GM04504 (cell line): ENCODE results near the gene MCC.

Experiments
- DNase-seq: peaks from one replicate; pipeline ENCODE4 v3.0.0-alpha.2; 2012; ENCODE audit warnings: low read depth

The MCC gene

DNA sequence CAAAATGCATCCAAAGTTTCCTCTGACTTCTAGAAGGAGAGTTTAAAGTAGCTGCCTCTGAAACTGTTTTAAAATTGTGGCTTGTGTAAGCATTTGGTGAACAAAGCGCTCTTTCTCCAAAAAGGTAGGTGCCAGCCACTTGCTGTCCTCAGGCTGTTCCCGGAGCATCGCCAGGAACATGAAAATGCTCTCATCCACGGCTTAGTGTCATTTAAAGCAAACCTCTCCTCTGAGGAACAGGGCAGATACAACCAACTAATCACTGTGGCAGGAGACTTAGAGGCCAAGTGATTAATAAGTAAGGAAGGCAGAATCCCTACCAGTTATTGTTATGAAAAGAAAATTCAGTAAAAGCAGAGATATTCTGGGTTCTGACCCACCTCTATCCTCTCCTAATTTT, 346.1 kb downstream of the MCC start:
- DNase-seq: no peak

- DNase-seq: peak; percentile 73
Measured at GRCh38 chr5:113140837-113141671, 347.2 kb downstream of the MCC start.

DNA sequence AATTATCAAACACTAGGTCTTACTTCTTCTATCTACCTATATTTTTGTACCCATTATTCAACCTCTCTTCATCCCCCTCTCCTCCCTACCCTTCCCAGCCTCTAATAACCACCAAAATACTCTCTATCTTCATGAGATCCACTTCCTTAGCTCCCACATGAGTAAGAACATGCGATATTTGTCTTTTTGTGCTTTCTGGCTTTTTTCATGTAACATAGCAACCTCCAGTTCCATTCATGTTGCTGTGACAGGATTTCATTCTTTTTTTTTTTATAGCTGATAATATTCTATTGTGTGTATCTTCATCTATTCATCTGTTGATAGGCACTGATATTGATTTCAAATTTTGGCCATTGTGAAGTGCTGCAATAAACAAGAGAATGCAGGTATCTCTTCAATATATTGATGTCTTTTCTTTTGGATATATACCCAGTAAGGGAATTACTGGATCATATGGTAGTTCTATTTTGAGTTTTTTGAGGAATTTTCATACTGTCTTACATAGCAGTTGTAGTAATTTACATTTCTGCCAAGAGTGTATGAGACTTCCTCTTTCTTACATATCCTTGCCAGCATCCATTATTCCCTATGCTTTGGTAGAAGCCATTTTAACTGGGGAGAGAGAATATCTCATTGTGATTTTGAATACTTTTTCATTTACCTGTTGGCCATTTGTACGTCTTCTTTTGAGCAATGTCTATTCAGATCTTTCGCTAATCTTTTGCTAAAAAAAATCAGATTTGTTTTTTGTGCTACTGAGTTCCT, 354.9 kb downstream of the MCC start:
- DNase-seq: no peak

DNA sequence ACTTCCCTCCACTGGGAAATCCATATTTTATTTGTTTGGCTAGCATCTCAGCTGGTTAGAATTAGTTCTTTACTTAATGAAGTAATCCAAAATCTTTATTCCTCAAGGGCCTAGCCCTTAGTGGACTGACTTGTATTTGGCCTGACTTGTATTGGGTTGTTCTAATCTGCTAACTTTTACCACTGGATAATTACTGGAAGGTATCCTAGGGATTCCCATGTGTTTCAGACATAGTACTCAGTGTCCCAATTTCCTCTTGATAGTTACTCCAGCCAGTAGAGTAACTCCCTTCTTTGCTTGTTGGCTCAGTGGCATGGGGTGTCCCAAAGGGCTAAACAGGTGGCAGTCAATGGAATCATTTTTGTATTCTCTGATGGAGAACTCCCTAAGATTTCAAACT, 355.7 kb downstream of the MCC start:
- DNase-seq: no peak

- DNase-seq: no peak
Measured at GRCh38 chr5:113128641-113129330, 359.5 kb downstream of the MCC start.

GRCh38 chr5:113128082-113128481, 360.2 kb downstream of the MCC start:
- no peak for DNase-seq

DNA sequence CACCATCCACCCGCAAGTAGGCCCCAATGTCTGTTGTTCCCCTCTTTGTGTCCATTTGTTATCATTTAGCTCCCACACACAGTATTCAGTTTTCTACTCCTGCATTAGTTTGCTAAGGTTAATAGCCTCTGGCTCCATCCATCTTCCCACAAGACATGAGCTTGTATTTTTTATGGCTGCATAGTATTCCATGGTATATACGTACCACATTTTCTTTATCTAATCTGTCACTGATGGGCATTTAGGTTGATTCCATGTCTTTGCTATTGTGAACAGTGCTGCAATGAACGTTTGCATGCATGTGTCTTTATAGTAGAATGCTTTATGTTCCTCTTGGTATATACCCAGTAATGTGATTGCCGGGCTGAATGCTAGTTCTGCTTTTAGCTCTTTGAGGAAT, 361.2 kb downstream of the MCC start:
- no peak for DNase-seq

DNA sequence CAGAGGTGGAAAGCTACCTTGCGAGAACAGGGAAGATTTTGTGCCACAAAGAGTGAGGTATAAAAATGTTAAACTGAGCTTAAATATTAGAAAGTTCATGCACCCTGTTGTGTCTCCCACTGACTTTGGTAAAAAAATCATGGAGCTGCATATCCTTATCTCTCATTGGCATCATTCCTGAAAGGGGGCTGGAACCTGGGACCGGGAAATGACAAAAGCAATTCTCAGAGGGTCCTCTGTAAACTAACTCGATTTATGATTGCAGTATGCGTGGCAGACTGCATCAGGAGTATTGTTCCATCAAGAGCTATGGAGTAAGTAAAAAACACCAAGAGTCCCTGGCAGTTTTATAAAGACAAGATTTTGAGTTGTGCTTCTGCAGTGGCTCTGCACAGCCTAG, 362.9 kb downstream of the MCC start:
- no peak for DNase-seq

DNA sequence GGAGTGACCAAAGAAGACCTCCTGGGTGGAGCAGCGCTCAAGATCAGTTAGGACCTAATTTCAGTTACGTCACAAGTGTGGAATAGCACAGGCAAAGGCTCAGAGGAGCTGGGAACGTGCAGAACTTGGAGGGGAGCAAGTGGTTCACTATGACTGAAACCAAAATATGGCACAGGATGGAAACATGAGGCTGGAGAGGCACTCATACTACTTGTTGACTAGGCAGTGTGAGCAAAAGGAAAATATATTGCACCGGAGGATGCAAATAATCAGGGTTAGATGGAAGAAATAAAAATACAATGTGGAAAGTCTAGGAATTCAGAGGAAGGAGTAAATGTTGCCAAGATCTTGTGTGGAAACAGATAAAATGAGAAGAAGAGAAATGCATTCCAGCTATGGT, 363.3 kb downstream of the MCC start:
- DNase-seq: no peak

DNA sequence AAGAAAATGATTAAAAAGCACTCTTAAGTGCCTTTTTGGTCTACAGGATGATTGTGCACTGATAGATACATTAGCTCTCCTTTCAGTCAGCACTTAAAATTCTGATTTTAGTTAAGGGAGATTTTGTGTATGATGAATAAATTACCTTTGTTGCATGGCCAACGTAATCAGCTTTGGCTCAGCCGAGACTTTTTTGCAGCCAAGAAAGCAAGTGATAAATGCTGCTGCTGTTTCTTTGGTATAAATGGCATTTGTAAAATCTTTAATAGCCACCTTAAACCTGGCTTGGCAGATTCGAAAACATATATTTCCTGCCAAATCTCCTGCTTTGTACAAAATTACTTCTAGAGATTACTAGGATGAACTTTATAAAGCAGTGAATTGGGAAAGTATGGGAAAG, 364.0 kb downstream of the MCC start:
- no peak for DNase-seq

GRCh38 chr5:113123618-113124017, 364.6 kb downstream of the MCC start:
- DNase-seq: no peak

DNA sequence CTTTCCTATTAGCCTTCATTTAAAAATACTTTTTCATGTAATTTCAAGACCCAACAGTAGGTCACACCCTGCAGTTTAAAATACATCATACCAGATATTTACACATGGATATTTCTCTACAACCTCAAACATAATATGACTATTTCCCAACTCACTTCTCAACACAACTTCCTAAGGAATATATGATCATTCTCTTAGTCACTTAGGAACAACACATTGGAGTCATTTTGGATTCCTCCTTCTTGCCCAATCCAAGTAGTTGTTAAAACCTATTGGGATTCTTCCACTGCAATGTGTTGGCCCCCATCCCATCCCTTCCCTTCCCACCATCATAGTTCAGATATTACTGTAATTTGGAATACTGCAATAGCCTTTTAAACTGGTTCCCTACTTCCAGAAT, 366.2 kb downstream of the MCC start:
- DNase-seq: peak; percentile 82

GRCh38 chr5:113119246-113119924, 368.9 kb downstream of the MCC start:
- DNase-seq: no peak

GRCh38 chr5:113118765-113119164, 369.5 kb downstream of the MCC start:
- DNase-seq: no peak

GRCh38 chr5:113118298-113118697, 370.0 kb downstream of the MCC start:
- DNase-seq: no peak

DNA sequence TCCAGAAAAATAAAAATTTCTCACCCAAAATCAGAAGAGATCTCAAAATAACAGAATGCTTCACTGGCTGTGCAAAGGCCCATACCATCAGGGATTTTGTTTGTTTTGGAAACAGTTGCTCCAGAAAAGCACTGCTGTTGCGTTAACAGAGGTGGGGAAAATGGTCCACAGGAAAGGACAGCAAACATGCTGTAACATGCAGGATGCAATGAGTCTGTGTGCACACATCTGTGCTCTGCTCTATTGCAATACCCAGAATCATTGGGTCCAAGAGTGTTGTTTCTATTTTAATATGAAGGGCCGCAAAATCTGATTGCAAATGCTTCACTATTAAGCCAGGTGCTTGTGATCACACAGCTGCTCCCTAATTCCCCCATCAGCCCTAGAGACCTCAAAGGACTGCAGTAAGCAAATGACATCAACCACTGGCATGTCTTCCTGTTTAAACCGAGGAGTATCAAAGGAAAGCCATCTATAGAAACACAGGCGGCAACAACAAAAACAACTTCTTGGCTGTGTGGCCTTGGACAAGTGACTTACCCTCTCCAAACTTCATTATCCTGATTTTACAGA, 370.6 kb downstream of the MCC start:
- no peak for DNase-seq

DNA sequence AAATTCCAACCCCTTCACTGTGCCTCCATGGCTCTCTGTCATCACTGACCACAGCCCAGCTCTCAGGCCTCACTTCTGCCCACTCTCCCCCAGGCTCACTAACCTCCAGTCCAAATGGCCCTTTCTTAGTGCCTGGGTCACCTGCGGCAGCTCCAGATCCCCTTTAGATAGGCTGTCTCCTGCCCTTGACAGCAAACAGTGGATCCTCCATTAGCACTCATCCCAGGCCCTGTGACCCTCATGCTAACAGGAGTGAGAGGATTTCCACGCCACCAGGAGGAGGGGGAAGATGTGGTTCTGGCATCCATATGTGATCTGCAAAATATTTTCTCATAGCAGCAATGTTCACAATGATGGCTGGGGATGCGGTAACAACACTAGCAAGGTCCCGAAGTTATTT, 372.3 kb downstream of the MCC start:
- no peak for DNase-seq

DNA sequence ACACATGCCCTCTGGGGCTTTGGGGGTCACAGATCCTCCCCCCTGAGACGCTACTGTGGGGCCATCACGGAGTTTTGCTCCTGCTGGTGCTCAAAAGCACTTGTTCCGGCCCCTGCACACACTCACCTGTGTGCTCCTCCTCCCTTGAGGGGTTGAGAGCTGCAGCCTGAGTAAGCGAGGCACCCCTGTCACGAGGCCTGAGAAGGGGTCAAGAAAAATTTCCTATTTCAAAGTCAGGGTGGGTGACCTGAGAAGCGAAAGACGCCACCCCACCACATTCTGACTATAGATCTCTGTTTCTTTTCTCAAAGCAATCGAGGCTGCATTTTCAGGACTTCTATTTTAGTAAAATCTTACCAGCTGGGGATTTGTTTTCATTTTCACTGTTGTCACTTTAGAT, 373.2 kb downstream of the MCC start:
- no peak for DNase-seq

GRCh38 chr5:113114559-113114958, 373.7 kb downstream of the MCC start:
- DNase-seq: no peak

DNA sequence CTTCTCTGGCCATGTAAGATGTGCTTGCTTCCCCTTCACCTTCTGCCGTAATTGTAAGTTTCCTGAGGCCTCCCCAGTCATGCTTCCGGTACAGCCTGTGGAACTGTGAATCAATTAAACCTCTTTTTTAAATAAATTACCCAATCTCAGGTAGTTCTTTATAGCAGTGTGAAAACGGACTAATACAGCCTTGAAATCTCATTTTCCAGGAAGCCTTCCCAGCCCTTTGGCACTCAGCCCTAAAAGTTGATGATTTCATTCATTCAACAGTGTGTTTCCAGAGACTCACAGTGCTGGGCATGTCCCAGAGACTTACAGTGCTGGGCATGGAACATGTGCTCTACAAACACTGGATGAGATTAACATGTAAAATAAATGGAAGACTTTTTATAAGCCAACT, 375.8 kb downstream of the MCC start:
- DNase-seq: peak; percentile 28

DNA sequence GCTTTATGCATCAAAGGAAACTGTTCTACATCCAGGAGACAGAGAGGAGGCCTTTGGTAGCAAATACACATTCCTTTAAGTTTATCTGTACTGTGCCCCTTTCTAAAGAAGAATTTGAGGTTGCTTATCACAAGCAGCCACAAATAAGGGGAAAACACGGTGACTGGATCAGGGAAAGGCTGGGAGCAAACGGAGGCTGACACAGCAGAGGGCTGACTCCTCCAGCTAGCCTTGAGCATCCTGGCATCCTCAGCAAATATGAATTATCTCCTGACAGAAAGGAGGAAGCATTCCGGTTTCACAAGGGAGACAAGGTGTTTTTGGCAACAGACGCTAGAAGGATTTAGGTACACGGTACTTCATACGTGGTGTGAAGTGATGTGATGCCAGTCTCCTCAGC, 378.1 kb downstream of the MCC start:
- no peak for DNase-seq

GRCh38 chr5:113109344-113109743, 378.9 kb downstream of the MCC start:
- no peak for DNase-seq
